Breast epithelium (tissue), 4 donors: ENCODE data around the gene APC2. TPM values are rescaled to one million over a fixed set of nuclear protein-coding genes. Genes with fewer than 3 reads are reported as not detected.
"Not testable (repeated sequence)": the region's sequence is repeated elsewhere in the genome, so short reads cannot be mapped to it uniquely, and the experiment has no call there.

ENCODE experiments used
- DNase-seq, 2 donors: peaks; one replicate each; pipeline ENCODE4 v3.0.0-alpha.2; 2019; ENCODE audit warnings: low spot score in 2 of 2
- H3K27ac ChIP-seq, 2 donors: fragments of 200-600 bp; sonication (generic) in 1 of 2; one replicate each; pipeline ENCODE4 v1.5.1; 2016 to 2019; ENCODE audit warnings: mild to moderate bottlenecking in 1 of 2
- H3K27me3 ChIP-seq, 2 donors: fragments of 200-600 bp; sonication (generic) in 1 of 2; one replicate each; pipeline versions ENCODE4 v1.5.1 to v1.6.0; 2017 to 2019; ENCODE audit warnings: control low read depth in 1 of 2, mild to moderate bottlenecking in 1 of 2
- H3K36me3 ChIP-seq: fragments of 200-600 bp; one replicate; pipeline ENCODE4 v1.5.1; 2019
- H3K4me1 ChIP-seq, 2 donors: fragments of 200-600 bp; sonication (generic); one replicate each; pipeline ENCODE4 v1.5.1; 2016 to 2019; ENCODE audit warnings: control low read depth in 1 of 2
- H3K4me3 ChIP-seq, 3 donors: fragments of 200-600 bp; sonication (generic); 1 replicate in 2 of 3; 2 replicates in 1 of 3; pipeline ENCODE4 v1.5.1; 2016 to 2019; ENCODE audit warnings: mild to moderate bottlenecking in 3 of 3, moderate library complexity in 2 of 3
- H3K9me3 ChIP-seq, 2 donors: fragments of 200-600 bp; sonication (generic) in 1 of 2; one replicate each; pipeline ENCODE4 v1.5.1; 2016 to 2019; ENCODE audit warnings: control low read depth in 1 of 2
- CTCF ChIP-seq, 3 donors: fragments of 450-650 bp; IDR thresholded peaks; one replicate each; pipeline ENCODE4 v1.5.1; 2016 to 2017; ENCODE audit warnings: antibody characterized with exemption in 3 of 3, mild to moderate bottlenecking in 3 of 3, moderate library complexity in 3 of 3
- POLR2A ChIP-seq: fragments of 450-650 bp; IDR thresholded peaks from one replicate; pipeline ENCODE4 v1.6.1; 2016; ENCODE audit warnings: antibody characterized with exemption, mild to moderate bottlenecking, moderate library complexity
- POLR2AphosphoS5 ChIP-seq, 3 donors: sonication (generic); formaldehyde crosslinking; IDR thresholded peaks; one replicate each; pipeline ENCODE4 v1.6.1; 2017; ENCODE audit warnings: antibody characterized with exemption in 3 of 3
- intact Hi-C: fragments of 100-400 bp; cut with DNase I; formaldehyde crosslinking; loops from one replicate; pipeline ENCODE4 v1.15.1; 2023; ENCODE audit warnings: low total_unique reads
- total RNA-seq, 3 donors: library from RNA; depleted of rRNA; stranded (reverse); fragments of >200 nt; gene quantifications; one replicate each; pipeline ENCODE4 v1.1.0, GENCODE V29; 2016

The APC2 gene
- total RNA-seq, 3 donors from 2014 or later, result under 0.01 to 0.29 (median 0.16) TPM

- DNase-seq, result no peak
- Histone ChIP-seq H3K9me3 (no peaks in the 10 kb centered on the region), H3K4me1 (peaks cover 26 to 33% of the 10 kb centered on the region in 2 donors), H3K27ac (peak overlapping the region; percentile 95 to 97), H3K27me3 (no peaks in the 10 kb centered on the region), H3K4me3 (no peak overlapping the region), H3K36me3 (no peaks in the 10 kb centered on the region)
- TF ChIP-seq CTCF (IDR thresholded peaks at IDR 0.05) (no peak), POLR2A (no peak), POLR2AphosphoS5 (IDR thresholded peaks at IDR 0.05) (no peak)
- intact Hi-C loops, result no loop called here
Measured at GRCh38 chr19:1418496-1418775, 31.5 kb upstream of the APC2 start.

GRCh38 chr19:1418951-1419738 lies 30.8 kb upstream of the APC2 start:
- Histone ChIP-seq H3K9me3 (no peaks in the 10 kb centered on the region), H3K4me3 (no peak overlapping the region), H3K27me3 (no peaks in the 10 kb centered on the region), H3K36me3 (no peaks in the 10 kb centered on the region), H3K27ac (peak overlapping the region in 1 of 2 donors; percentile 97), H3K4me1 (peaks cover 25 to 31% of the 10 kb centered on the region in 2 donors)
- intact Hi-C loops, result no loop called here
- DNase-seq, result no peak
- TF ChIP-seq POLR2AphosphoS5 (IDR thresholded peaks at IDR 0.05), result no peak
- no peak for TF ChIP-seq POLR2A
- no peak for TF ChIP-seq CTCF (IDR thresholded peaks at IDR 0.05)

GRCh38 chr19:1420085-1420484 lies 29.8 kb upstream of the APC2 start:
- H3K9me3 ChIP-seq, H3K4me3 ChIP-seq, H3K27ac ChIP-seq, intact Hi-C loops, H3K36me3 ChIP-seq, H3K27me3 ChIP-seq, DNase-seq: not testable (repeated sequence)
- peaks cover 25 to 31% of the 10 kb centered on the region in 2 donors for H3K4me1 ChIP-seq

- no peaks in the 10 kb centered on the region for H3K36me3 ChIP-seq
- TF ChIP-seq POLR2A (no peak), POLR2AphosphoS5 (IDR thresholded peaks at IDR 0.05) (no peak), CTCF (IDR thresholded peaks at IDR 0.05) (no peak)
Measured at GRCh38 chr19:1420590-1420989, 29.3 kb upstream of the APC2 start.

GRCh38 chr19:1421218-1421957 lies 28.5 kb upstream of the APC2 start:
- no peak for TF ChIP-seq POLR2A
- no peak for TF ChIP-seq POLR2AphosphoS5 (IDR thresholded peaks at IDR 0.05)
- TF ChIP-seq CTCF (IDR thresholded peaks at IDR 0.05), result no peak
- H3K9me3 ChIP-seq, result no peaks in the 10 kb centered on the region
- DNase-seq, result no peak
- peaks cover 15 to 21% of the 10 kb centered on the region in 2 donors for H3K4me1 ChIP-seq
- intact Hi-C loops, result no loop called here
- no peaks in the 10 kb centered on the region for H3K27me3 ChIP-seq
- no peaks in the 10 kb centered on the region for H3K36me3 ChIP-seq
- peak overlapping the region in 1 of 2 donors; percentile 25 for H3K27ac ChIP-seq
- H3K4me3 ChIP-seq, result no peak overlapping the region

More at GRCh38 chr19:1420590-1420989, 29.3 kb upstream of the APC2 start:
- H3K27me3 ChIP-seq, result no peaks in the 10 kb centered on the region
- peaks cover 23 to 29% of the 10 kb centered on the region in 2 donors for H3K4me1 ChIP-seq
- intact Hi-C loops, result no loop called here
- no peaks in the 10 kb centered on the region for H3K9me3 ChIP-seq
- no peak overlapping the region for H3K27ac ChIP-seq
- H3K4me3 ChIP-seq, result no peak overlapping the region
- DNase-seq, result no peak
